Large intestine (tissue), 3 donors: ENCODE results near the gene CLDND2. TPM values are rescaled to one million over a fixed set of nuclear protein-coding genes. Genes with fewer than 3 reads are reported as not detected.

Source experiments
- DNase-seq, 2 donors: peaks; one replicate each; pipeline versions ENCODE4 v3.0.0 to v3.0.0-alpha.2; 2013
- H3K27ac ChIP-seq: one replicate; pipeline ENCODE4 v1.5.1; 2013; ENCODE audit warnings: low read length
- H3K27me3 ChIP-seq: 2 replicates; pipeline ENCODE4 v1.6.1; 2013; ENCODE audit warnings: low read length; ENCODE audit not compliant: control insufficient read depth, insufficient read depth
- H3K36me3 ChIP-seq: 2 replicates; pipeline ENCODE4 v1.6.1; 2013; ENCODE audit warnings: low read length; ENCODE audit not compliant: control insufficient read depth, insufficient read depth
- H3K4me1 ChIP-seq: one replicate; pipeline ENCODE4 v1.6.1; 2013; ENCODE audit warnings: low read length; ENCODE audit not compliant: control insufficient read depth, insufficient read depth
- H3K4me3 ChIP-seq: one replicate; pipeline ENCODE4 v1.5.1; 2013; ENCODE audit warnings: low read length
- H3K9me3 ChIP-seq: one replicate; pipeline ENCODE4 v1.6.1; 2013; ENCODE audit warnings: mild to moderate bottlenecking, low read depth, low read length, moderate library complexity; ENCODE audit not compliant: control insufficient read depth
- WGBS: methylation state at CpG from one replicate; pipeline ENCODE4 v1.1.5; 2013; ENCODE audit warnings: low lambda C conversion rate; ENCODE audit not compliant: insufficient coverage; 5-methylcytosine and 5-hydroxymethylcytosine counted together
- polyA plus RNA-seq: library from polyadenylated mRNA; unstranded; fragments of 120-200 nt; gene quantifications from one replicate; pipeline ENCODE4 v1.2.1, GENCODE V29; 2013

CLDND2 gene
- polyA plus RNA-seq, 1 donor = 2.7 TPM

GRCh38 chr19:51341066-51341465 is 27.7 kb downstream of the CLDND2 start:
- WGBS = no CpG with 5 or more reads among the region's 18 CpGs
- no peaks in the 10 kb centered on the region for H3K9me3 ChIP-seq
- no peak overlapping the region for H3K4me3 ChIP-seq
- H3K27ac ChIP-seq = no peak overlapping the region
- H3K4me1 ChIP-seq = peaks cover 6% of the 10 kb centered on the region
- H3K27me3 ChIP-seq = peaks cover 8% of the 10 kb centered on the region
- DNase-seq = no peak
- H3K36me3 ChIP-seq = peaks cover 13% of the 10 kb centered on the region

- peak overlapping the region; percentile 73 for H3K27ac ChIP-seq
- WGBS = no CpG with 5 or more reads among the region's 107 CpGs
- H3K27me3 ChIP-seq = peaks cover 8% of the 10 kb centered on the region
- peaks cover 6% of the 10 kb centered on the region for H3K4me1 ChIP-seq
- no peaks in the 10 kb centered on the region for H3K9me3 ChIP-seq
- H3K36me3 ChIP-seq = peaks cover 7% of the 10 kb centered on the region
- H3K4me3 ChIP-seq = peak overlapping the region; percentile 66
- peak; percentile 96 for DNase-seq
These were observed 28.8 kb downstream of the CLDND2 start for GRCh38 chr19:51339687-51340656.

- no peak for DNase-seq
- Histone ChIP-seq H3K9me3 (no peaks in the 10 kb centered on the region), H3K27me3 (peaks cover 8% of the 10 kb centered on the region), H3K27ac (peak overlapping the region; percentile 73), H3K4me1 (peaks cover 6% of the 10 kb centered on the region), H3K36me3 (peaks cover 2% of the 10 kb centered on the region), H3K4me3 (peak overlapping the region; percentile 66)
- 4% methylated on average over 4 of the region's 10 CpGs for WGBS
These were observed 29.5 kb downstream of the CLDND2 start for GRCh38 chr19:51339313-51339686.

- WGBS = 16% methylated on average over 5 of the region's 43 CpGs
- H3K27ac ChIP-seq = peak overlapping the region; percentile 73
- peak; percentile 64 to 90 for DNase-seq
- H3K36me3 ChIP-seq = no peaks in the 10 kb centered on the region
- H3K4me3 ChIP-seq = peak overlapping the region; percentile 66
- peaks cover 6% of the 10 kb centered on the region for H3K4me1 ChIP-seq
- peaks cover 8% of the 10 kb centered on the region for H3K27me3 ChIP-seq
- H3K9me3 ChIP-seq = no peaks in the 10 kb centered on the region
These were observed 30.1 kb downstream of the CLDND2 start for GRCh38 chr19:51338563-51339312.

DNA sequence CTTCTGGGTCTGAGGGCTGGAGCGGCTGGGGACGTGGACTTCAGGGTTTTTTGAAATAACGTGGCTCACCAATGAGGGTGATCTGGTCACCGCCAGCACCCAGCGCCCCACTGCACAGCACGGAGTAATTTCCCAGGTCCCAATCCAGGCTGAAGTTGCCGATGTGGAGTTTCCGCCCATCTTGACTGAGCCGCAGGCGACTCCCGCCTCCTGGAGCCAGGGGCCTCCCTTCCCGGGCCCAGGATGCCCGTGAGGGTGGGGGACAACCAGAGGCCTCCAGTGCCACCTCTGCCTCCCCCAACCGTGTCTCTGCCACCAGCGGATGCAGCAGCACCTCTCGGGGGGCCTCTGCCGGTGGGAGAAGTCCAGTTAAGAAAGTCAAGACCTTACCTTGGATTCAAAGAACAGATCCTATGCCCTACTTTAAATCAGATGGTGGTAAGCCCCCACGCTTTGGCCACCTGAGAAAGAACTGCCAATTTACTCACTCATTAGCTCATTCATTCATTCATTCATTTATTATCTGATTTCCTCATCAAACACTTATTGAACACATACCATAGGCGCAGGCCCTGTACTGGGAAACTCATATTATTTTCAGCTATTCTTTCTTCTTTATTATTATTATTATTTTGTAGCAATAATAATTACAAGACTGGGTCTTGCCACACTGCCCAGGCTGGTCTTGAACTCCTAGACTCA is 30.8 kb downstream of the CLDND2 start:
- H3K4me1 ChIP-seq = peaks cover 6% of the 10 kb centered on the region
- no peaks in the 10 kb centered on the region for H3K36me3 ChIP-seq
- 92% methylated on average over 2 of the region's 19 CpGs for WGBS
- no peak for DNase-seq
- H3K9me3 ChIP-seq = no peaks in the 10 kb centered on the region
- H3K27me3 ChIP-seq = peaks cover 8% of the 10 kb centered on the region
- no peak overlapping the region for H3K4me3 ChIP-seq
- H3K27ac ChIP-seq = no peak overlapping the region

DNA sequence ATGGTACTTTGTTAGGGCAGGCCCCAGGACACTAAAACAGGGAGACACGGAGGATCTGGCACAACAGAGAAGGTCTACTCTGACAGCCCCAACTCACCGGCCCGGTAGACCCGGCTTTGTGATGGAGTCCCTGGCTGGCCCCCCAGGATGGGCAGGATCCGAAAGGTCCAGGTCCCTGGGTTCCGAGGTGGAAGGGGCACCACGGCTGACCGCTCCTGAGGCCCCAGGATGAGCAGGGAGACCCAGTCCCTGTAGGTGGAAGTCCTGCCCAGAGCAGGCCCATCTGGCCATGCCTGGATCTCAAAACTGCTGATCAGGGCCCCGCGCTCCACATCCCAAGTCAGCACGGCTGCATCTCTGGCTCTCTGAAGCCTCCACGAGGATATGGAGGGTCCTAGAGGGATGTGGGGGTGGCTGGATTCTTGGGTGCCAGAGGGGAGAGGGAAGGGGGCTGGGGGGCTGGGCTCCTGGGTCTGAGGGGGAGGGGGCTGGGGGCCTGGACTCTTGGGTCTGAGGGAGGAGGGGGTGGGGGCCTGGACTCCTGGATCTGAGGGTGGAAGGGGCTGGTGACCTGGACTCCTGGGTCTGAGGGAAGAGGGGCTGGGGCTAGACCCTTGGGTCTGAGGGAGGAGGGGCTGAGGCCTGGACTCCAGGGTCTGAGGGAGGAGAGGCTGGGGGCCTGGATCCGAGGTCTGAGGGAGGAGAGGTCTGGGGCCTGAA is 31.5 kb downstream of the CLDND2 start:
- WGBS = no CpG with 5 or more reads among the region's 13 CpGs
- Histone ChIP-seq H3K27me3 (peaks cover 8% of the 10 kb centered on the region), H3K4me3 (no peak overlapping the region), H3K9me3 (no peaks in the 10 kb centered on the region), H3K36me3 (no peaks in the 10 kb centered on the region), H3K4me1 (peaks cover 6% of the 10 kb centered on the region), H3K27ac (no peak overlapping the region)
- no peak for DNase-seq

- Histone ChIP-seq H3K27ac (no peak overlapping the region), H3K4me1 (no peaks in the 10 kb centered on the region), H3K27me3 (no peaks in the 10 kb centered on the region), H3K9me3 (no peaks in the 10 kb centered on the region), H3K36me3 (peaks cover 8% of the 10 kb centered on the region), H3K4me3 (no peak overlapping the region)
- WGBS = no CpG with 5 or more reads among the region's 13 CpGs
- no peak for DNase-seq
These were observed 34.9 kb downstream of the CLDND2 start for GRCh38 chr19:51333836-51334460.

- Histone ChIP-seq H3K4me3 (no peak overlapping the region), H3K27ac (no peak overlapping the region), H3K27me3 (peaks cover 22% of the 10 kb centered on the region), H3K4me1 (peaks cover 7% of the 10 kb centered on the region), H3K9me3 (no peaks in the 10 kb centered on the region), H3K36me3 (peaks cover 8% of the 10 kb centered on the region)
- 93% methylated on average over 3 of the region's 6 CpGs for WGBS
- no peak for DNase-seq
These were observed 37.1 kb downstream of the CLDND2 start for GRCh38 chr19:51331716-51332115.

DNA sequence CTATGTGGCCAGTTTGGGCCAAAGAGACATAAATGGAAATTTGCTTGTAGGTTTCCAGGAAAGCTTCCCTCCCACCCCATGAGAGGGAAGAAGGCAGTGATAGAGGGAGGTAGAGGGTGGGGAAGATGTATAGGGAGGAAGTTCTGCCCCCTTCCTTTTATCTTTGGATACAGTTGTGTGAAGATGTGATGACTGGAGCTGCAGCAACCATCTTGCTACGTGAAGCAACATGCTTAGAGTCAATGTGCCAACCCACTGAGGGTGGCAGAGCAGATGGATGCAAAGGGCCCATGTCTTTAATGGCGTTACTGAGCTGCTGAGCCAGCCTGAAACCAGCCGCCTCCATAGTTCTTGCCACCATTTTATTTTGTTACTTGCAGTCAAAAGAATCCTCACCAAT is 37.6 kb downstream of the CLDND2 start:
- H3K9me3 ChIP-seq = no peaks in the 10 kb centered on the region
- WGBS = no CpG with 5 or more reads among the region's 3 CpGs
- peaks cover 7% of the 10 kb centered on the region for H3K4me1 ChIP-seq
- no peak for DNase-seq
- peaks cover 25% of the 10 kb centered on the region for H3K27me3 ChIP-seq
- H3K4me3 ChIP-seq = no peak overlapping the region
- no peak overlapping the region for H3K27ac ChIP-seq
- peaks cover 8% of the 10 kb centered on the region for H3K36me3 ChIP-seq
